Panc1 (cell line): ENCODE measurements around the gene ZBTB40. TPM values are rescaled to one million over a fixed set of nuclear protein-coding genes. Genes with fewer than 3 reads are reported as not detected.

Experiments used
- ATAC-seq: fragments of 200-7000 bp; cut with Tn5 transposase; 2 replicates; pipeline ENCODE4 v1.9.1; 2020; ENCODE audit warnings: mild to moderate bottlenecking, moderate library complexity
- BruUV-seq: library from RNA; stranded (reverse); fragments of 400-500 nt; replicated peaks from 2 replicates; lab custom pipeline; 2021; lab: Mats Ljungman, UMichigan
- CTCF ChIA-PET: fragments of 300-600 bp; sonication (Branson Sonifier 250); formaldehyde crosslinking; loops from one replicate; lab custom pipeline; 2022; ENCODE audit warnings: antibody characterized with exemption; lab: Charles Lee
- POLR2A ChIA-PET: fragments of 300-600 bp; sonication (Branson Sonifier 250); formaldehyde crosslinking; loops from one replicate; lab custom pipeline; 2022; ENCODE audit warnings: antibody characterized with exemption; lab: Charles Lee
- DNase-seq: peaks from one replicate; pipeline ENCODE4 v3.0.0-alpha.2; 2010; ENCODE audit warnings: low read depth, low spot score
- H3K27ac ChIP-seq: 2 replicates; pipeline ENCODE4 v1.5.1; 2011; ENCODE audit warnings: mild to moderate bottlenecking, low read length, inconsistent platforms
- H3K27me3 ChIP-seq: fragments of 200-500 bp; sonication (Bioruptor generic); 2 replicates; pipeline ENCODE4 v1.6.0; 2014; ENCODE audit warnings: low read length, inconsistent platforms; ENCODE audit not compliant: control insufficient read depth, insufficient read depth
- H3K36me3 ChIP-seq: fragments of 200-500 bp; sonication (Bioruptor generic); 2 replicates; pipeline ENCODE4 v1.5.1; 2014; ENCODE audit warnings: inconsistent platforms, mild to moderate bottlenecking, low read length, moderate library complexity; ENCODE audit not compliant: control insufficient read depth, insufficient read depth
- H3K4me1 ChIP-seq: 2 replicates; pipeline ENCODE4 v1.5.1; 2011; ENCODE audit warnings: inconsistent platforms, mild to moderate bottlenecking, low read length, moderate library complexity; ENCODE audit not compliant: control insufficient read depth, insufficient read depth
- H3K4me3 ChIP-seq, 2 experiments: 2 replicates each; pipeline ENCODE4 v1.5.1; 2011 to 2012; ENCODE audit warnings: low read depth in 2 of 2, low read length in 2 of 2, mild to moderate bottlenecking in 2 of 2, inconsistent platforms in 1 of 2, moderate library complexity in 1 of 2
- H3K9me3 ChIP-seq: fragments of 200-500 bp; sonication (Bioruptor generic); 2 replicates; pipeline ENCODE4 v1.5.1; 2014; ENCODE audit warnings: low read depth, mild to moderate bottlenecking, inconsistent platforms, low read length, moderate library complexity; ENCODE audit not compliant: control insufficient read depth, insufficient read depth
- CTCF ChIP-seq: fragments of 450-650 bp; IDR thresholded peaks from 2 replicates; pipeline ENCODE4 v1.5.1; 2017; ENCODE audit warnings: mild to moderate bottlenecking
- POLR2AphosphoS5 ChIP-seq: IDR thresholded peaks from 2 replicates; pipeline ENCODE4 v1.6.1; 2012; ENCODE audit warnings: mild to moderate bottlenecking, low read depth, low read length, moderate library complexity
- REST ChIP-seq, 2 experiments: IDR thresholded peaks; 2 replicates each; pipeline ENCODE4 v1.6.1; 2011 to 2012; ENCODE audit warnings: low read depth in 2 of 2, control low read depth in 1 of 2, low read length in 1 of 2, mild to moderate bottlenecking in 1 of 2, moderate library complexity in 1 of 2; ENCODE audit not compliant: insufficient read depth in 1 of 2
- SIN3A ChIP-seq: IDR thresholded peaks from 2 replicates; pipeline ENCODE4 v1.6.1; 2012; ENCODE audit warnings: low read depth, mild to moderate bottlenecking, low read length, moderate library complexity, borderline replicate concordance; ENCODE audit not compliant: insufficient read depth
- TCF7L2 ChIP-seq: IDR thresholded peaks from 2 replicates; pipeline ENCODE4 v1.6.1; 2011; ENCODE audit warnings: mild to moderate bottlenecking, low read depth, low read length, inconsistent platforms
- in situ Hi-C: cut with HindIII; loops from 2 replicates; pipeline ENCODE4 v1.10.0; 2016; ENCODE audit warnings: low sequenced_read_pairs, low pct_unique_long_range_greater_than_20kb
- intact Hi-C: fragments of 100-400 bp; cut with micrococcal nuclease; formaldehyde crosslinking; loops from one replicate; pipeline ENCODE4 v1.10.0; 2022; ENCODE audit not compliant: unreplicated experiment
- total RNA-seq: library from RNA; stranded (reverse); gene quantifications from one replicate; pipeline ENCODE4 v1.2.1, GENCODE V29; 2021; ENCODE audit not compliant: unreplicated experiment

The ZBTB40 gene
- total RNA-seq, 1 experiment from 2014 or later, result 24.3 TPM

- Histone ChIP-seq H3K9me3 (peaks cover 3% of the 10 kb centered on the region; the same call in 1 of the 2 replicates), H3K36me3 (no peaks in the 10 kb centered on the region), H3K4me3 (no peak overlapping the region), H3K27me3 (no peaks in the 10 kb centered on the region), H3K27ac (no peak overlapping the region), H3K4me1 (peaks cover 6% of the 10 kb centered on the region)
- POLR2A ChIA-PET, result no interaction called here
- TF ChIP-seq CTCF (no peak), POLR2AphosphoS5 (no peak), TCF7L2 (no peak), SIN3A (no peak), REST (IDR thresholded peaks at IDR 0.05; ENCODE audit: insufficient read depth in 1 of 2, low read depth in 2 of 2, low read length in 1 of 2) (no peak)
- CTCF ChIA-PET, result interaction anchor here (0.6 kb wide), 1 partner anchor 202 kb away, joined by 5 read pairs; no protein-coding TSS in a partner anchor
- in situ Hi-C loops, result no loop called here
- ATAC-seq (no peak), DNase-seq (no peak)
- BruUV-seq, result no TSS peak
- intact Hi-C loops, result no loop called here
These were observed 9.4 kb downstream of the ZBTB40 start for GRCh38 chr1:22461100-22461499.

- ChIA-PET POLR2A (no interaction called here), CTCF (no interaction called here)
- intact Hi-C loops, result no loop called here
- in situ Hi-C loops, result no loop called here
- no peak for DNase-seq
- Histone ChIP-seq H3K27me3 (no peaks in the 10 kb centered on the region), H3K36me3 (no peaks in the 10 kb centered on the region), H3K9me3 (peaks cover 3% of the 10 kb centered on the region; the same call in 1 of the 2 replicates), H3K4me3 (no peak overlapping the region), H3K27ac (no peak overlapping the region), H3K4me1 (peaks cover 2% of the 10 kb centered on the region; the same call in 1 of the 2 replicates)
- no peak for TF ChIP-seq REST (IDR thresholded peaks at IDR 0.05; ENCODE audit: insufficient read depth in 1 of 2, low read depth in 2 of 2, low read length in 1 of 2)
- no peak for TF ChIP-seq POLR2AphosphoS5
- no peak for TF ChIP-seq CTCF
- TF ChIP-seq SIN3A, result no peak
- TF ChIP-seq TCF7L2, result no peak
- ATAC-seq, result no peak
- no TSS peak for BruUV-seq
These were observed 10.3 kb downstream of the ZBTB40 start for GRCh38 chr1:22461678-22462527.
